Progenitor cell of endocrine pancreas (in vitro differentiated cells): ENCODE data around the gene TMTC4. TPM values are rescaled to one million over a fixed set of nuclear protein-coding genes. Genes with fewer than 3 reads are reported as not detected.

Experiments used
- DNase-seq: peaks from one replicate; pipeline ENCODE4 v3.0.0; 2021; ENCODE audit warnings: low spot score; ENCODE audit not compliant: unreplicated experiment
- H3K27ac Mint-ChIP-seq: 2 replicates; pipeline ENCODE4 v1.8.0; 2021; ENCODE audit warnings: mild to moderate bottlenecking, moderate library complexity, mixed read lengths
- H3K27me3 Mint-ChIP-seq: 2 replicates; pipeline ENCODE4 v1.8.0; 2021; ENCODE audit warnings: mixed read lengths
- H3K36me3 Mint-ChIP-seq: 2 replicates; pipeline ENCODE4 v1.8.0; 2022; ENCODE audit warnings: mixed read lengths; ENCODE audit not compliant: insufficient read depth
- H3K4me1 Mint-ChIP-seq: 2 replicates; pipeline ENCODE4 v1.8.0; 2021; ENCODE audit warnings: low read depth, mixed read lengths
- H3K4me3 Mint-ChIP-seq: 2 replicates; pipeline ENCODE4 v1.8.0; 2021; ENCODE audit warnings: low read depth, mild to moderate bottlenecking, moderate library complexity, mixed read lengths
- H3K9me3 Mint-ChIP-seq: 2 replicates; pipeline ENCODE4 v1.8.0; 2021; ENCODE audit warnings: low read depth, mixed read lengths
- CTCF ChIP-seq: fragments of 200-600 bp; sonication (generic); IDR thresholded peaks from one replicate; pipeline ENCODE4 v1.5.0; 2021; ENCODE audit warnings: antibody characterized with exemption, mild to moderate bottlenecking; ENCODE audit not compliant: unreplicated experiment
- long read RNA-seq: library from polyadenylated mRNA; unstranded; transcript quantifications from one replicate; pipeline ENCODE4 v2.0.0, GENCODE V29; 2020
- total RNA-seq: library from RNA; stranded (reverse); gene quantifications from 2 replicates; pipeline ENCODE4 v1.2.1, GENCODE V29; 2021

TMTC4 gene
- 52.6 and 52.7 TPM in 2 replicates for total RNA-seq
- long read RNA-seq, transcript TMTC4-202 (19 exons, 3,602 nt): major isoform, 95 of 274 reads
- long read RNA-seq, transcript TMTC4-203 (18 exons, 3,483 nt): minor isoform, 62 of 274 reads
- long read RNA-seq, partial matches to known transcripts: 64 of 274 reads
- long read RNA-seq, other reads (novel, unspliced or antisense): 53 of 274 reads

- H3K27me3 Mint-ChIP-seq: peaks cover 12% of the 10 kb centered on the region
- no peak for TF ChIP-seq CTCF
- H3K4me1 Mint-ChIP-seq: peaks cover 23% of the 10 kb centered on the region
- no peak for DNase-seq
- H3K4me3 Mint-ChIP-seq: peak within 1 kb of the TSS; percentile 97
- H3K9me3 Mint-ChIP-seq: no peaks in the 10 kb centered on the region
- peaks cover 2% of the 10 kb centered on the region for H3K36me3 Mint-ChIP-seq
- H3K27ac Mint-ChIP-seq: peak within 1 kb of the TSS; percentile 98
These were observed at the start of gene TMTC4 for GRCh38 chr13:100674572-100674871. TSS of gene TMTC4 (minus strand) at chr13:100674795. CDS start at chr13:100670362, 4,433 bp downstream.

- no peak for DNase-seq
- H3K27me3 Mint-ChIP-seq: no peaks in the 10 kb centered on the region
- peaks cover 19% of the 10 kb centered on the region for H3K9me3 Mint-ChIP-seq
- no peaks in the 10 kb centered on the region for H3K36me3 Mint-ChIP-seq
- TF ChIP-seq CTCF: no peak
- peak overlapping the region; percentile 24 for H3K27ac Mint-ChIP-seq
- H3K4me1 Mint-ChIP-seq: peaks cover 23% of the 10 kb centered on the region
- H3K4me3 Mint-ChIP-seq: no peak overlapping the region
These were observed 47.9 kb upstream of the TMTC4 start for GRCh38 chr13:100722517-100722916.

GRCh38 chr13:100721885-100722512, 47.4 kb upstream of the TMTC4 start:
- Mint-ChIP-seq H3K4me3 (no peak overlapping the region), H3K9me3 (peaks cover 16% of the 10 kb centered on the region), H3K4me1 (peaks cover 23% of the 10 kb centered on the region), H3K27ac (no peak overlapping the region), H3K27me3 (no peaks in the 10 kb centered on the region), H3K36me3 (no peaks in the 10 kb centered on the region)
- peak; percentile 70 for TF ChIP-seq CTCF
- peak; percentile 27 for DNase-seq

- H3K9me3 Mint-ChIP-seq: no peaks in the 10 kb centered on the region
- no peak overlapping the region for H3K4me3 Mint-ChIP-seq
- no peak overlapping the region for H3K27ac Mint-ChIP-seq
- H3K36me3 Mint-ChIP-seq: no peaks in the 10 kb centered on the region
- TF ChIP-seq CTCF: no peak
- no peak for DNase-seq
- H3K4me1 Mint-ChIP-seq: no peaks in the 10 kb centered on the region
- peaks cover 3% of the 10 kb centered on the region for H3K27me3 Mint-ChIP-seq
These were observed 41.0 kb upstream of the TMTC4 start for GRCh38 chr13:100715604-100716003.

- H3K36me3 Mint-ChIP-seq: no peaks in the 10 kb centered on the region
These were observed 39.9 kb upstream of the TMTC4 start for GRCh38 chr13:100714478-100714877.

More at GRCh38 chr13:100714478-100714877, 39.9 kb upstream of the TMTC4 start:
- DNase-seq: no peak
- no peak overlapping the region for H3K27ac Mint-ChIP-seq
- H3K27me3 Mint-ChIP-seq: peaks cover 3% of the 10 kb centered on the region
- H3K4me3 Mint-ChIP-seq: no peak overlapping the region
- no peak for TF ChIP-seq CTCF
- H3K9me3 Mint-ChIP-seq: no peaks in the 10 kb centered on the region
- no peaks in the 10 kb centered on the region for H3K4me1 Mint-ChIP-seq
